ENCODE data around the gene MPZL1. TPM values are rescaled to one million over a fixed set of nuclear protein-coding genes. Genes with fewer than 3 reads are reported as not detected.

The MPZL1 gene
- total and polyA plus RNA-seq, 4 experiments from 2014 or later: 5.4 to 15.8 (median 7.9) TPM

DNA sequence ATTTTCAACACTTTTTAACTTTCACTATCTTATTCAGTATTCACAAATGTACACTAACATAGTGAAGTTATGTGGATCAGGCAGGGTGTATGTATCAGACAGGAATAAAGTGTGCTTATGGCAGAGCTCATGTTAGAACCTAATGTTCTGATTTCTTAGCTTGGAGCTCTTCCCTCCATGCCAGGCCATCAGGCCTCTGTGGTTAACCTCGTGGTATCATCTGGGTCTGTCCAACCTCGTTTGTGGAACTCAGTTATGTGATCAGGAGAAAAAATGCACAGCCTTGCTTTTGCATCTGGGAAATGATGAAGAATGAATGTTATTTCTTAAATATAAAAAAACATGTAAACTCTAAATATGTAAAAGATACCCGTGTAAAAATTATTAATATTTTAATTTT lies 86.9 kb downstream of the MPZL1 start:
- Mint-ChIP-seq H3K4me1 (peaks cover 17 to 27% (median 19%) of the 10 kb centered on the region in 4 donors), H3K27ac (no peak overlapping the region), H3K9me3 (peaks cover 0 to 27% (median 15%) of the 10 kb centered on the region in 8 donors), H3K36me3 (peaks cover 0 to 12% of the 10 kb centered on the region in 2 donors), H3K4me3 (no peak overlapping the region), H3K27me3 (peaks cover 4 to 9% of the 10 kb centered on the region in 2 donors)
- no peaks in the 10 kb centered on the region for H3K36me3 ChIP-seq (ENCODE audit: insufficient read depth, low read length)
- ChIA-PET CTCF (ENCODE audit: partially characterized antibody) (interaction anchor here (1.3 to 1.6 kb wide), 3 partner anchors 12 to 27 kb away, joined by 4 to 6 read pairs (median 5); no protein-coding TSS in a partner anchor), POLR2A (ENCODE audit: partially characterized antibody) (no interaction called here)
- H3K9me3 ChIP-seq (ENCODE audit: control insufficient read depth in 1 of 2, low read length in 2 of 2): no peaks in the 10 kb centered on the region
- DNase-seq: no peak
- no peak overlapping the region for H3K4me3 ChIP-seq (ENCODE audit: low read length in 2 of 2)
- H3K27ac ChIP-seq (ENCODE audit: low read depth, low read length): no peak overlapping the region
- H3K4me1 ChIP-seq (ENCODE audit: insufficient read depth, low read length): peaks cover 19% of the 10 kb centered on the region
- H3K27me3 ChIP-seq (ENCODE audit: insufficient read depth, low read length): no peaks in the 10 kb centered on the region
- intact Hi-C loops (cut with micrococcal nuclease): no loop called here

DNA sequence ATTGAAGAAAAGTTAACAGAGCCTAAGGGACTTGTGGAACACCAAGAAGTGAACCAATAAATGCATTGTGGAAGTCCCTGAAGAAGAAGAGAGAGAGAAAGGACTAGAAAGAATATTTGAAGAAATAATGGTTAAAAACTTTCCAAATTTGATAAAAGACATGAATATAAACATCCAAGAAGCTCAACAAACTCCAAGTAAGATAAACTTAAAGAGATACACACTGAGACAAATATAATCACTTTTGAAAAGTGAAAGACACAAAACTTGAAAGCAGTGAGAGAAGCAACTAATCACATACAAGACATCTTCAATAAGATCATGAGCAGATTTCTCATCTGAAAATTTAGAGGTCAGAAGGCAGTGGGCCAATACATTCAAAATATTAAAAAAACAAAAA lies 91.2 kb downstream of the MPZL1 start:
- Histone ChIP-seq H3K4me1 (ENCODE audit: insufficient read depth, low read length) (no peaks in the 10 kb centered on the region), H3K4me3 (ENCODE audit: low read length in 2 of 2) (no peak overlapping the region), H3K36me3 (ENCODE audit: insufficient read depth, low read length) (no peaks in the 10 kb centered on the region), H3K9me3 (ENCODE audit: control insufficient read depth in 1 of 2, low read length in 2 of 2) (peaks cover 0 to 9% of the 10 kb centered on the region in 2 donors), H3K27ac (ENCODE audit: low read depth, low read length) (no peak overlapping the region), H3K27me3 (ENCODE audit: insufficient read depth, low read length) (no peaks in the 10 kb centered on the region)
- no peak for DNase-seq
- Mint-ChIP-seq H3K9me3 (peaks cover 0 to 52% (median 34%) of the 10 kb centered on the region in 8 donors), H3K36me3 (peaks cover 0 to 22% of the 10 kb centered on the region in 2 donors), H3K27ac (no peak overlapping the region), H3K4me1 (peaks cover 0 to 3% (median 0%) of the 10 kb centered on the region in 4 donors), H3K4me3 (no peak overlapping the region), H3K27me3 (peaks cover 4 to 10% of the 10 kb centered on the region in 2 donors)
- CTCF ChIA-PET (ENCODE audit: partially characterized antibody): no interaction called here
- intact Hi-C loops (cut with micrococcal nuclease): no loop called here
- POLR2A ChIA-PET (ENCODE audit: partially characterized antibody): no interaction called here

DNA sequence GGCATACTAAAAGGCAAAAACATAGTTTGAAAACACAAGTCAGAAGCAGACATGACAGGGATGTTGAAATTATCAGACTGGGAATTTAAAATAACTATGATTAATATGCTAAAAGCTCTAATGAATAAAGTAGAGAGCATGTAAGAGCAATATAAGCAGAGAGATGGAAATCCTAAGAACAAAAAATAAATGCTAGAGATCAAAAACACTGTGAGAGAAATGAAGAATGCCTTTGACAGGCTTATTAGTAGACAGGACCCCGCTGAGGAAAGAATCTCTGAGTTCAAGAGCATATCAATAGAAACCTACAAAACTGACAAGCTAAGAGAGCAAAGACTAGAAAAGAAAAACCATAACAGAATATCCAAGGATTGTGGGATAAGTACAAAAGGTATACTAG lies 93.9 kb downstream of the MPZL1 start:
- Histone ChIP-seq H3K4me1 (ENCODE audit: insufficient read depth, low read length) (peaks cover 6% of the 10 kb centered on the region), H3K9me3 (ENCODE audit: control insufficient read depth in 1 of 2, low read length in 2 of 2) (peaks cover 0 to 9% of the 10 kb centered on the region in 2 donors), H3K36me3 (ENCODE audit: insufficient read depth, low read length) (no peaks in the 10 kb centered on the region), H3K27me3 (ENCODE audit: insufficient read depth, low read length) (no peaks in the 10 kb centered on the region), H3K27ac (ENCODE audit: low read depth, low read length) (no peak overlapping the region), H3K4me3 (ENCODE audit: low read length in 2 of 2) (no peak overlapping the region)
- Mint-ChIP-seq H3K27ac (no peak overlapping the region), H3K9me3 (peaks cover 0 to 48% (median 34%) of the 10 kb centered on the region in 8 donors), H3K36me3 (peaks cover 0 to 22% of the 10 kb centered on the region in 2 donors), H3K27me3 (peaks cover 0 to 5% of the 10 kb centered on the region in 2 donors), H3K4me3 (no peak overlapping the region), H3K4me1 (peaks cover 0 to 11% (median 3%) of the 10 kb centered on the region in 4 donors)
- DNase-seq: no peak
- intact Hi-C loops (cut with micrococcal nuclease): no loop called here
- ChIA-PET POLR2A (ENCODE audit: partially characterized antibody) (no interaction called here), CTCF (ENCODE audit: partially characterized antibody) (no interaction called here)

- ChIA-PET POLR2A (ENCODE audit: partially characterized antibody) (no interaction called here), CTCF (ENCODE audit: partially characterized antibody) (interaction anchor here (1.6 kb wide), 1 partner anchor 12 kb away, joined by 3 read pairs; no protein-coding TSS in a partner anchor)
- no peak for DNase-seq
These were observed 98.3 kb downstream of the MPZL1 start for GRCh38 chr1:167819849-167820683.

GRCh38 chr1:167820684-167821355 lies 99.0 kb downstream of the MPZL1 start:
- Histone ChIP-seq H3K4me3 (ENCODE audit: low read length in 2 of 2) (no peak overlapping the region), H3K36me3 (ENCODE audit: insufficient read depth, low read length) (no peaks in the 10 kb centered on the region), H3K9me3 (ENCODE audit: control insufficient read depth in 1 of 2, low read length in 2 of 2) (no peaks in the 10 kb centered on the region), H3K27ac (ENCODE audit: low read depth, low read length) (no peak overlapping the region), H3K4me1 (ENCODE audit: insufficient read depth, low read length) (peaks cover 14% of the 10 kb centered on the region), H3K27me3 (ENCODE audit: insufficient read depth, low read length) (no peaks in the 10 kb centered on the region)
- peaks cover 0 to 1% of the 10 kb centered on the region in 2 donors for H3K36me3 Mint-ChIP-seq
- no peak overlapping the region for H3K27ac Mint-ChIP-seq
- peaks cover 4 to 24% (median 13%) of the 10 kb centered on the region in 4 donors for H3K4me1 Mint-ChIP-seq
- peaks cover 0 to 5% (median 2%) of the 10 kb centered on the region in 8 donors for H3K9me3 Mint-ChIP-seq
- DNase-seq: no peak
- CTCF ChIA-PET (ENCODE audit: partially characterized antibody): no interaction called here
- POLR2A ChIA-PET (ENCODE audit: partially characterized antibody): no interaction called here
- H3K27me3 Mint-ChIP-seq: peaks cover 2 to 6% of the 10 kb centered on the region in 2 donors
- intact Hi-C loops (cut with micrococcal nuclease): no loop called here
- no peak overlapping the region for H3K4me3 Mint-ChIP-seq

More at GRCh38 chr1:167819849-167820683, 98.3 kb downstream of the MPZL1 start:
- peaks cover 3 to 6% of the 10 kb centered on the region in 2 donors for H3K27me3 Mint-ChIP-seq
- no peaks in the 10 kb centered on the region for H3K27me3 ChIP-seq (ENCODE audit: insufficient read depth, low read length)
- H3K27ac Mint-ChIP-seq: peak overlapping the region in 1 of 7 donors; percentile 43
- no peak overlapping the region for H3K4me3 ChIP-seq (ENCODE audit: low read length in 2 of 2)
- H3K9me3 Mint-ChIP-seq: peaks cover 0 to 13% (median 10%) of the 10 kb centered on the region in 8 donors
- H3K4me1 Mint-ChIP-seq: peaks cover 4 to 24% (median 13%) of the 10 kb centered on the region in 4 donors
- no peaks in the 10 kb centered on the region for H3K36me3 ChIP-seq (ENCODE audit: insufficient read depth, low read length)
- H3K4me3 Mint-ChIP-seq: peak overlapping the region; percentile 20 to 82 (median 62)
- peaks cover 14% of the 10 kb centered on the region for H3K4me1 ChIP-seq (ENCODE audit: insufficient read depth, low read length)
- intact Hi-C loops (cut with micrococcal nuclease): no loop called here
- no peak overlapping the region for H3K27ac ChIP-seq (ENCODE audit: low read depth, low read length)
- H3K36me3 Mint-ChIP-seq: peaks cover 0 to 9% of the 10 kb centered on the region in 2 donors
- peaks cover 0 to 7% of the 10 kb centered on the region in 2 donors for H3K9me3 ChIP-seq (ENCODE audit: control insufficient read depth in 1 of 2, low read length in 2 of 2)

- H3K27ac Mint-ChIP-seq: no peak overlapping the region
- no peak overlapping the region for H3K4me3 ChIP-seq (ENCODE audit: low read length in 2 of 2)
- intact Hi-C loops (cut with micrococcal nuclease): no loop called here
- H3K4me1 ChIP-seq (ENCODE audit: insufficient read depth, low read length): peaks cover 14% of the 10 kb centered on the region
- no peaks in the 10 kb centered on the region for H3K27me3 ChIP-seq (ENCODE audit: insufficient read depth, low read length)
- H3K4me3 Mint-ChIP-seq: no peak overlapping the region
- peaks cover 4 to 24% (median 13%) of the 10 kb centered on the region in 4 donors for H3K4me1 Mint-ChIP-seq
- POLR2A ChIA-PET (ENCODE audit: partially characterized antibody): no interaction called here
- H3K36me3 ChIP-seq (ENCODE audit: insufficient read depth, low read length): no peaks in the 10 kb centered on the region
- H3K27ac ChIP-seq (ENCODE audit: low read depth, low read length): no peak overlapping the region
- H3K9me3 Mint-ChIP-seq: peaks cover 0 to 4% (median 0%) of the 10 kb centered on the region in 8 donors
- no peak for DNase-seq
- CTCF ChIA-PET (ENCODE audit: partially characterized antibody): no interaction called here
- no peaks in the 10 kb centered on the region for H3K9me3 ChIP-seq (ENCODE audit: control insufficient read depth in 1 of 2, low read length in 2 of 2)
- H3K27me3 Mint-ChIP-seq: peaks cover 2 to 6% of the 10 kb centered on the region in 2 donors
- H3K36me3 Mint-ChIP-seq: no peaks in the 10 kb centered on the region
These were observed 99.5 kb downstream of the MPZL1 start for GRCh38 chr1:167821356-167821685.
